Neuron (in vitro differentiated cells): ENCODE data around the gene RPL9.
"Not testable (repeated sequence)": the region's sequence is repeated elsewhere in the genome, so short reads cannot be mapped to it uniquely, and the experiment has no call there.

ENCODE experiments used
- H2AFZ ChIP-seq: one replicate; pipeline ENCODE4 v1.6.1; 2013; ENCODE audit warnings: low read depth, mild to moderate bottlenecking, inconsistent platforms, low read length, moderate library complexity
- H3K27me3 ChIP-seq: one replicate; pipeline ENCODE4 v1.6.1; 2013; ENCODE audit warnings: low read length; ENCODE audit not compliant: insufficient read depth
- H3K36me3 ChIP-seq: one replicate; pipeline ENCODE4 v1.6.1; 2013; ENCODE audit warnings: low read length; ENCODE audit not compliant: insufficient read depth
- H3K4me1 ChIP-seq: one replicate; pipeline ENCODE4 v1.6.1; 2013; ENCODE audit warnings: low read length; ENCODE audit not compliant: insufficient read depth
- H3K4me3 ChIP-seq: 2 replicates; pipeline ENCODE4 v1.5.1; 2013; ENCODE audit warnings: mild to moderate bottlenecking, low read length, moderate library complexity
- H3K9me3 ChIP-seq: one replicate; pipeline ENCODE4 v1.6.1; 2013; ENCODE audit warnings: low read length

RPL9 gene

DNA sequence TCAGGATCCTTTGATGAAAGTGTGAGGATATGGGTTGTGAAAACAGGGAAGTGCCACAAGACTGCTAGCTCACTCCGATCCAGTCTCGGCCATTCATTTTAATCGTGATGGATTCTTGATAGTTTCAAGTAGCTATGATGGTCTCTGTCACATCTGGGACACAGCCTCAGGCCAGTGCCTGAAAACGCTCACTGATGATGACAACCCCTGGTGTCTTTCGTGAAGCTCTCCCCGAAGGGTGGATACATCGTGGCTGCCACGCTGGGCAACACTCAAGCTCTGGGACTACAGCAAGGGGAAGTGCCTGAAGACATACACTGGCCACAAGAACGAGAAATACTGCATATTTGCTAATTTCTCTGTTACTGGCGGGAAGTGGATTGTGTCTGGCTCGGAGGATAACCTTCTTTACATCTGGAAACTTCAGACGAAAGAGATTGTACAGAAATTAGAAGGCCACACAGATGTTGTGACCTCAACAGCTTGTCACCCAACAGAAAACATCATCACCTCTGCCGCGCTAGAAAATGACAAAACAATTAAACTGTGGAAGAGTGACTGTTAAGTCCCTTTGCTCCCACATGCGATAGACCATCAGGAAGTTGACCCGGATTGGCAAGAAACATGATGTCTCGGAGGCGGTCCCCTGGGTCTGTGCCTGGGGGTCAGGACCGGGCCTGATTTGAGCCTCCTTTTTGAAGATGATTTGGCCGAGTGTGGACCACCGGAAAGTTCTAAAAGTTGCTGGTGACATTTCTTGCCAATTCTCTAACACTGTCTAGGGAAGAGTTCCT lies 22.4 kb upstream of the RPL9 start:
- H3K4me1 ChIP-seq = no peaks in the 10 kb centered on the region
- no peak overlapping the region for H3K4me3 ChIP-seq
- H3K36me3 ChIP-seq = peaks cover 11% of the 10 kb centered on the region
- no peaks in the 10 kb centered on the region for H3K27me3 ChIP-seq
- H2AFZ ChIP-seq = no peak overlapping the region
- H3K9me3 ChIP-seq = peaks cover 5% of the 10 kb centered on the region

DNA sequence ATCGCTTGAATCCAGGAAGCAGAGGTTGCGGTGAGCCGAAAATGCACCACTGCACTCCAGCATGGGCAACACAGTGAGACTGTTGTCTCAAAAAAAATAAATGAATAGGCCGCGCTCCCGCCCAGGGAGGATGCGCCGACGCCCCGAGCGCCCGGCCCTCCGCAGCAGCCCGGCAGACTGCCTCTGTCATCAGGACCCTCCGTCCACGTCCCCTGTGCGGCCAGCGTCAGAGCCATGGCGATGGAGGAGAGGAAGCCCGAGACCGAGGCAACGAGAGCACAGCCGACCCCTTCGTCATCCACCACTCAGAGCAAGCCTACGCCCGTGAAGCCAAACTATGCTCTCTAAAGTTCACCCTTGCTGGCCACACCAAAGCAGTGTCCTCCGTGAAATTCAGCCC lies 21.5 kb upstream of the RPL9 start:
- Histone ChIP-seq H3K36me3 (peaks cover 11% of the 10 kb centered on the region), H3K4me3 (no peak overlapping the region), H3K9me3 (peaks cover 5% of the 10 kb centered on the region), H2AFZ (no peak overlapping the region), H3K4me1 (no peaks in the 10 kb centered on the region), H3K27me3 (no peaks in the 10 kb centered on the region)

- peaks cover 5% of the 10 kb centered on the region for H3K9me3 ChIP-seq
- H3K4me3 ChIP-seq = no peak overlapping the region
- H3K27me3 ChIP-seq = no peaks in the 10 kb centered on the region
- no peak overlapping the region for H2AFZ ChIP-seq
- no peaks in the 10 kb centered on the region for H3K4me1 ChIP-seq
- peaks cover 31% of the 10 kb centered on the region for H3K36me3 ChIP-seq
These were observed 17.6 kb upstream of the RPL9 start for GRCh38 chr4:39476187-39476895.

DNA sequence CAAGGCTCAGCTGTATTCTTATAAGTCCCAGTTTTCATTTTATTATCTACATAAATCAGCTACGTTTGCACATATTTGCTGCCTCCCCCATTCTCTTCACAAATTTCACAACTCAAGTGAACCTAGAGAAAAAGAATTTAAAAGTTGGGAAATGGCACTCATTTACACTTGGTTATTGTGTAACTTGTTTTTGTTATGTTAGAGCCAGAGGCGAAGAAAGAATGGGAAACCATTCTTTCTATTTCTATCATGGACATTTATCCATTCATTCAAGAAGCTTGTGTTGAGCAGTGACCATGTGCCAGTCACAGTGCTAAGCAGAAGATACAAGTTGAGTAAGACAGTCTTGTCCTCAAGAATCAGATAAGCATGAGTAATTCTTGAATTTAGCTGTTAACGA lies 13.7 kb upstream of the RPL9 start:
- H3K4me1 ChIP-seq = no peaks in the 10 kb centered on the region
- no peak overlapping the region for H3K4me3 ChIP-seq
- no peaks in the 10 kb centered on the region for H3K27me3 ChIP-seq
- peaks cover 29% of the 10 kb centered on the region for H3K36me3 ChIP-seq
- H3K9me3 ChIP-seq = no peaks in the 10 kb centered on the region
- H2AFZ ChIP-seq = no peak overlapping the region

- no peaks in the 10 kb centered on the region for H3K27me3 ChIP-seq
- H3K4me3 ChIP-seq = no peak overlapping the region
- H3K4me1 ChIP-seq = no peaks in the 10 kb centered on the region
- H2AFZ ChIP-seq = no peak overlapping the region
- no peaks in the 10 kb centered on the region for H3K9me3 ChIP-seq
- H3K36me3 ChIP-seq = peaks cover 24% of the 10 kb centered on the region
These were observed 11.7 kb upstream of the RPL9 start for GRCh38 chr4:39470402-39470801.

DNA sequence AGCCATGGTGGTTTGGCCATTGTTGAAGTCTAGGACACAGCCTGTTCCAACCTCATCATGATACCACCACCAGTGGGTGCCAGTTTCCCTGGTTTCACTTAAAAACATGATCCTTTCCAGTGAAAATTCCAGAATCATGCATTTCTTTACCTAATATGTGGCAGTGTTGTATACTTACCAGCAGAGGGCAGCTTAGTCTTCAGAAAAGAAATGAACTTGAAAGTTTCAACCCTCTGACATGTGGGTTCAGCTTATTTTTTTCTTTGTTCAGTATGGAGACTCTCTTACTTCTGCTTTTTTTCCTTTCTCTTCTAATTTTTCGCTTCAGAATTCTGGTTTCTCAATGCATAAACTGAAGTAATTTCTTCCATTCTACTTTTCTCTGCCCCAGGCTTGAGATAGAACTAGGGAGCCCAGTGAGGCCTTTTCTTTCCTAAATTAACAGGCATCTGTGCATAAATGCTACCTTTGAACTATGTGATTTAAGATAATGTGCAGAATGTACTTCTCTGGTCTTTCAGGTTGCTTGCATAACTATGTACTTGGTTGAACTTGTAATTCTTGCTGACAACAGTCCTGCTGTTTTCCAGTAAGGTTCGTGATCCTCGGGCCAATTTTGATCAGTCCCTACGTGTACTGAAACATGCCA lies 10.8 kb upstream of the RPL9 start:
- Histone ChIP-seq H2AFZ (peak overlapping the region; percentile 49), H3K4me3 (no peak overlapping the region), H3K4me1 (no peaks in the 10 kb centered on the region), H3K9me3 (no peaks in the 10 kb centered on the region), H3K27me3 (no peaks in the 10 kb centered on the region), H3K36me3 (peaks cover 28% of the 10 kb centered on the region)

- H3K27me3 ChIP-seq = no peaks in the 10 kb centered on the region
- H3K9me3 ChIP-seq = no peaks in the 10 kb centered on the region
- H2AFZ ChIP-seq = no peak overlapping the region
- H3K4me1 ChIP-seq = no peaks in the 10 kb centered on the region
- no peak overlapping the region for H3K4me3 ChIP-seq
- peaks cover 25% of the 10 kb centered on the region for H3K36me3 ChIP-seq
These were observed 8.7 kb upstream of the RPL9 start for GRCh38 chr4:39467464-39467863.

DNA sequence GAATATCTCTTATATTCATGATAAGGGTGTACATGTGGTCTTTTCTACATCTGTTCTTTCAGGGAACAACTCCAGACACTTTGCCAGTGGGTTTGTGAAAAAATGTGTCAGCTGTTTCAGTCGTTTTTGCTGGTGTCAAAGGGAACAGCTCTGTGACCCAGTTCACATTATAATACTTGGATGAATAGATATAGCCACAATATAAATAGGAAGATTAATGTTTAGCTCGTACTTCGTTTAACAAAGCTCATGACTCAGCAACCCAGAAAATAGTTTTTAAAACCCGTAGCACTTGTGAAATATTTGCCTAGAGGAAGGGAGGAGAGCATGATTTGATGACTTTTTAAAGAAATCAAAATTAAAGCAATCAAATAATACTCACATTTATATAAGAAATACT lies 8.0 kb upstream of the RPL9 start:
- no peaks in the 10 kb centered on the region for H3K4me1 ChIP-seq
- H3K27me3 ChIP-seq = no peaks in the 10 kb centered on the region
- no peak overlapping the region for H2AFZ ChIP-seq
- H3K36me3 ChIP-seq = peaks cover 17% of the 10 kb centered on the region
- H3K4me3 ChIP-seq = no peak overlapping the region
- H3K9me3 ChIP-seq = no peaks in the 10 kb centered on the region

DNA sequence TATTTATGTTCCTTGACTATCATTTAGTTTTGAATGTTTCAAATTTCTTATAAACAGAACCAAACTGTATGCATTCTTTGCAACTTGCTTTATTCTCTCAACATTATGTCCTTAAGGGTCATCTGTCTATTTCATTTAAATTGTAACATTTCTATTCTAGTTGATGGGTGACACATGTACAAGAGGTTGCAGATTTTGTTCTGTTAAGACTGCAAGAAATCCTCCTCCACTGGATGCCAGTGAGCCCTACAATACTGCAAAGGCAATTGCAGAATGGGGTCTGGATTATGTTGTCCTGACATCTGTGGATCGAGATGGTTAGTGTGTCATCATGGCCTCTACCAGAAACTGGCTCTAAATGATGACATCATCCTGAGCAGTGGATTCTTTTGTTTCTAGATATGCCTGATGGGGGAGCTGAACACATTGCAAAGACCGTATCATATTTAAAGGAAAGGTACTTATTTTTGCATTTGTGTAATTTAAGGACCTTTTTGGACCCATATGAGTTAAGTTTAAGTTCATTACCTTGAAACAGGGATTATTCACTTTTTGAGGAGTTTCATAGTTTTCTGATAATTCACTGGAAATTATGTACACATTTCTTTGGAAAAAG lies 6.3 kb upstream of the RPL9 start:
- H3K27me3 ChIP-seq = no peaks in the 10 kb centered on the region
- peaks cover 17% of the 10 kb centered on the region for H3K36me3 ChIP-seq
- no peaks in the 10 kb centered on the region for H3K9me3 ChIP-seq
- H2AFZ ChIP-seq = no peak overlapping the region
- no peaks in the 10 kb centered on the region for H3K4me1 ChIP-seq
- no peak overlapping the region for H3K4me3 ChIP-seq

DNA sequence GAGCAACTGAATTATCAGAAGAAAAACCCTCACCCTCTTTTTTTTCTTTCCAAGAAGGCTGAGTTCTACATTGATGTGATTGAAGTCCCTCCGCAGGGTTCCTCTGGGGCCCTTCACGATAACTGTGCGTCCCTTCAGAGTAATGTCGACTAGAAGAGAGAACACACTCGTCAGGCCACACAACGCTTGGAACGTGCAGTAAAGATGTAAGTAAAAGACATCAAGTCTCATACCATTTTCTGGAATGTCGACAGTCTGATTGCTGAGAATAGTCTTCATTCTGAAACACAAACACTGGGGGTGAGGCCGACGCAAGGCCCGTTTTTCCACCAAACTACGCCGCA lies 589 bp downstream of the RPL9 start:
- H3K36me3 ChIP-seq = peaks cover 56% of the 10 kb centered on the region

GRCh38 chr4:39456946-39457763 lies 1.6 kb downstream of the RPL9 start:
- Histone ChIP-seq H3K9me3 (no peaks in the 10 kb centered on the region), H3K36me3 (peaks cover 60% of the 10 kb centered on the region), H3K4me1 (peaks cover 19% of the 10 kb centered on the region), H3K4me3 (peak overlapping the region; percentile 70), H2AFZ (no peak overlapping the region), H3K27me3 (no peaks in the 10 kb centered on the region)

More for the DNA sequence above, 589 bp downstream of the RPL9 start:
- H2AFZ ChIP-seq, H3K9me3 ChIP-seq, H3K27me3 ChIP-seq: not testable (repeated sequence)
- Histone ChIP-seq H3K4me3 (peak overlapping the region; percentile 70), H3K4me1 (peaks cover 19% of the 10 kb centered on the region)

DNA sequence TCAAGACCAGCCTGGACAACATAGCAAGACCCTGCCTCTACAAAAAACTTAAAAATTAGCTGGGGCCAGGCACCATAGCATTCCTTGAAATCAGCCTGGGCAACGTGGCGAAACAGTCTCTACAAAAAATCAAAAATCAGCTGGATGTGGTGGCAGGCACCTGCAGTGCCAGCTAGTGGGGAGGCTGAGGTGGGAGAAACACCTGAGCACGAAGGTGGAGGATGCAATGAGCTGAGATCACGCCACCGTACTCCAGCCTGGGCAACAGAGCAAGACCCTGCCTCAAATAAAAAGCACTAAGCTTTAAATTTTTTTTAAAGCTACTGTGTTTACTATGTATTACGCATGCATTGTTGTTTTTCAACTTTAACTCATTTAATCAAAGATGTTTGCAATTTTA lies 3.2 kb downstream of the RPL9 start:
- no peaks in the 10 kb centered on the region for H3K9me3 ChIP-seq
- H3K36me3 ChIP-seq = peaks cover 63% of the 10 kb centered on the region
- H3K27me3 ChIP-seq = no peaks in the 10 kb centered on the region
- no peak overlapping the region for H2AFZ ChIP-seq
- no peak overlapping the region for H3K4me3 ChIP-seq
- H3K4me1 ChIP-seq = peaks cover 19% of the 10 kb centered on the region
